ENCODE data around the gene ARPC2.

- TF ChIP-seq CTCF (optimal IDR thresholded peaks at IDR 0.05 in 1 of 3, IDR thresholded peaks at IDR 0.05 in 1 of 3, conservative IDR thresholded peaks at IDR 0.05 in 1 of 3; ENCODE audit: extremely low read depth in 1 of 3, insufficient read depth in 2 of 3, low read length in 3 of 3) (no peak), EZH2 (IDR thresholded peaks at IDR 0.05; ENCODE audit: low read length) (no peak)
Measured at GRCh38 chr2:218168016-218168415, 49.0 kb upstream of the ARPC2 start.

All from keratinocyte (primary cell).